ENCODE measurements around the gene TLR7.

GRCh38 chrX:12903646-12904045, 36.8 kb downstream of the TLR7 start:
- TF ChIP-seq POLR2A (IDR thresholded peaks at IDR 0.05) = no peak
- TF ChIP-seq CTCF (IDR thresholded peaks at IDR 0.05) = no peak

Data from lower leg skin (tissue), 3 donors.